Measurements from ENCODE around the gene ETV3.
"Not testable (repeated sequence)": the region's sequence is repeated elsewhere in the genome, so short reads cannot be mapped to it uniquely, and the experiment has no call there.

ETV3 gene

GRCh38 chr1:157138220-157139051 is at the start of gene ETV3:
Gene ETV3 (minus strand): TSS chr1:157138395. CDS start chr1:157136352, 2,043 bp downstream.
- no peak for FAIRE-seq

- no peak for FAIRE-seq
Observed at GRCh38 chr1:157186281-157186992, 48.2 kb upstream of the ETV3 start.

- FAIRE-seq: no peak
Observed at GRCh38 chr1:157183870-157184269, 45.7 kb upstream of the ETV3 start.

- not testable (repeated sequence) for FAIRE-seq
Observed at GRCh38 chr1:157182371-157182770, 44.2 kb upstream of the ETV3 start.

- FAIRE-seq: no peak
Observed at GRCh38 chr1:157181790-157182189, 43.6 kb upstream of the ETV3 start.

GRCh38 chr1:157181258-157181657 is 43.1 kb upstream of the ETV3 start:
- FAIRE-seq: no peak

- no peak for FAIRE-seq
Observed at GRCh38 chr1:157178490-157178889, 40.3 kb upstream of the ETV3 start.

GRCh38 chr1:157177733-157178394 is 39.7 kb upstream of the ETV3 start:
- no peak for FAIRE-seq

- no peak for FAIRE-seq
Observed at GRCh38 chr1:157176591-157177121, 38.5 kb upstream of the ETV3 start.

- FAIRE-seq: no peak
Observed at GRCh38 chr1:157176016-157176415, 37.8 kb upstream of the ETV3 start.

- no peak for FAIRE-seq
Observed at GRCh38 chr1:157173900-157174410, 35.8 kb upstream of the ETV3 start.

GRCh38 chr1:157173241-157173640 is 35.0 kb upstream of the ETV3 start:
- not testable (repeated sequence) for FAIRE-seq

- not testable (repeated sequence) for FAIRE-seq
Observed at GRCh38 chr1:157172591-157172990, 34.4 kb upstream of the ETV3 start.

GRCh38 chr1:157171903-157172503 is 33.8 kb upstream of the ETV3 start:
- FAIRE-seq: peak; percentile 58

GRCh38 chr1:157170677-157171515 is 32.7 kb upstream of the ETV3 start:
- FAIRE-seq: no peak

- no peak for FAIRE-seq
Observed at GRCh38 chr1:157168015-157168414, 29.8 kb upstream of the ETV3 start.

- FAIRE-seq: no peak
Observed at GRCh38 chr1:157167437-157167836, 29.2 kb upstream of the ETV3 start.

- FAIRE-seq: no peak
Observed at GRCh38 chr1:157166590-157166989, 28.4 kb upstream of the ETV3 start.

GRCh38 chr1:157163273-157164127 is 25.3 kb upstream of the ETV3 start:
- FAIRE-seq: no peak

- no peak for FAIRE-seq
Observed at GRCh38 chr1:157162345-157162744, 24.1 kb upstream of the ETV3 start.

GRCh38 chr1:157161901-157162300 is 23.7 kb upstream of the ETV3 start:
- no peak for FAIRE-seq

All from G401.6 (cell line).